GM18508 (cell line): ENCODE data around the gene NMNAT3.
A peak's percentile ranks its signal among the peaks of the same experiment; 100 is the strongest.

Source experiments
- ATAC-seq: cut with Tn5 transposase; IDR thresholded peaks from one replicate; pipeline ENCODE4 v1.9.1; 2021; ENCODE audit warnings: moderate number of reproducible peaks; ENCODE audit not compliant: insufficient read depth, unreplicated experiment

The NMNAT3 gene

DNA sequence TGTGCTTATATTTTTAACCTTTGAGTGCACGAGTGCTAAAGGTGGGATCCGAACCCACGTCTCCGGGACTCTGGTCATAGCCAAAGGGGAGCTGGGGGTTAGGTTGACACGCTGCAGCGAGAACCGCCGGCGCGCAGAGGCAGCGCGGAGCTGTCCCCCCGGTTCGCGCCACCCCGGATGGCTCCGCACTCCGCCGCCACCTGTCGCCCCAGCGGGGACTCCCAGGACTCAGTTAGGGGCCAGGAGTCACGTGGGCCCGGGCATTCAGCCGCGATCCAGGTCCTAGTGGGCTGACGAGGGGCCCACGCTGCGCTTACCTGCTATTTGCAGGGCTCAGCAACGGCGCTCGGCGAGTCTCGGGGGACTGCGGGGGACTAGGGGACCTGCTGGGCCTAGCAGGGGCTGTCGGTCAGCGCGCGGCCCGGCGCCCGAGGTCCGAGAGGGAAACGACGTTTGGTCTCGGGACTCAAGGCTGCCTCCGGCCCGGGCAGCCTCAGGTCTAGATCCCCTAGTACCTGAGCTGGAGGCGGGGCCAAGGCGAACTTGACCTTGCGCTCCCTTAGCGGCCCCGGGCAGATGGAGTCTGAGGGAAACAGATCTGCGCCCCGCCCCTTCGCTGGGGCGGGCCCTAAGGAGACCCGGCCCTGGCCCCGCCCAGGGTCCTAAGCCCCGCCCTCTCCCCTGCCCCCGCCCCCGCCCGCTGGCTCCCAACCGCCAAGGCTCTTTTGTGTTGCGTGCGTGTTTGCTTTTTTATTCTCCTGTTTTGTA, at the start of gene NMNAT3:
TSS of gene NMNAT3 (minus strand) at position 585 of the 768 bp plus-strand sequence. CDS start 50,248 bp downstream, outside the sequence.
- peak; percentile 74 for ATAC-seq

DNA sequence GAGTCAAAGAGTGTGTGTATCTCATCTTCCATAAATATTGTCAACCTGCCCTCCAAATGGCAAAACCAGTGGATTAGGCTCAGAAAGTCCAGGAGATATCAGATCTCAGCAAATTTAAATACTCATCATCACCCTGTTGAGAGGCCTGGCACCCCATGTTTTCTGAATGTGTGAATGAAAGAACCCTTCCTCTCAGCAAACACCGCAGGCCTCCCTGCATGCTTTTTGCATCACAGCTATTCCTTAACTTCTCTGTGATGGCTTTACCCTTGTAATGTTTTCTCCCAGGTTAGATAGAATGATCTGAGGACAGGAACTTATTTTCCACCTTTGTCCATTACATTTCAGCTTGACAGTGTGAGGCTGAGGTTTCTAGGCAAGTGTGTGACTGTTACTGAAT, 43.6 kb upstream of the NMNAT3 start:
- ATAC-seq: no peak

GRCh38 chr3:139718415-139718814, 40.6 kb upstream of the NMNAT3 start:
- ATAC-seq: no peak

DNA sequence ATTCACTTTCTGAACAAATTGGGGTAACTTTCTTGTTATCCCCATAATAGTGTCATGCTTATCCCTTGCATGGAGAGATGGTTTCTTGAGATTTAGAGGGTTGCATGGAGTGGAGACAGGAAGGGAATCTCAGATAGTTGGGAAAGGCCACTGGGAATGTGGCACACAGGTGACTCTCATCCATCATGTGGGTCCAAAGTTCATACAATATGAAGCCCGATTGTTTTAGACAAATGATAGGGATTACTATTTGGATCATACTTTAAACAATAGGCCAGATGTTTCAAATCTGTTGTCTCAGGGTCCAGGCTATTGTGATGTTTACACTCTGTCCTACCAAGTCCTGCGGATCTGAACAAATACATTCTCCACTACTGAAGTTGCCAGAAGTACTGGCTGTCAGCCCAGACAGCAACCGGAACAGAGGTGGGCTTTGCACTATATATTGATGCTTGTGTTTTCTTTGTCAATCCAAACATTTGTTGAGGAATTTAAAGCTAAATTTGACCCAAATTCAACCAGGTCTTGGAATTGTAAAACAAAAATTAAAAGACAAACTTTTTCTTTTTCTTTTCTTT, 39.2 kb upstream of the NMNAT3 start:
- no peak for ATAC-seq

- no peak for ATAC-seq
Observed at GRCh38 chr3:139715743-139716360, 38.1 kb upstream of the NMNAT3 start.

DNA sequence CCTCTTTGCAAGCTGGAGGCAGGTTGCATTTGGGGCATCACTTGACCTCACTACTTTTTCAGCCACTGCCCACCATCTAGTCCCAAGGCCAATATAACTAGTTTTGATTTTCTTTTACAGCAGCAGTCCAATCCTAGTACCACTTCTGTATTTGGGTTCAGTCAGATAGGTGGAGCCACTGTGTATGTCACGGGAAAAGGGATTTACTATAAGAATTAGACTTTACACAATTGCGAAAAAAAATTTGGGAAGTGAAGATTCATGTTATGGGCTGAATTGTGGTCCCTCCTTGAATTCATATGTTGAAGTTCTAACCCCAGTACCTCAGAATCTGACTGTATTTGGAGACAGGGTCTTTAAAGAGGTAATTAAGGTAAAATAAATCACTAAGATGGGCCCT, 37.4 kb upstream of the NMNAT3 start:
- ATAC-seq: no peak

DNA sequence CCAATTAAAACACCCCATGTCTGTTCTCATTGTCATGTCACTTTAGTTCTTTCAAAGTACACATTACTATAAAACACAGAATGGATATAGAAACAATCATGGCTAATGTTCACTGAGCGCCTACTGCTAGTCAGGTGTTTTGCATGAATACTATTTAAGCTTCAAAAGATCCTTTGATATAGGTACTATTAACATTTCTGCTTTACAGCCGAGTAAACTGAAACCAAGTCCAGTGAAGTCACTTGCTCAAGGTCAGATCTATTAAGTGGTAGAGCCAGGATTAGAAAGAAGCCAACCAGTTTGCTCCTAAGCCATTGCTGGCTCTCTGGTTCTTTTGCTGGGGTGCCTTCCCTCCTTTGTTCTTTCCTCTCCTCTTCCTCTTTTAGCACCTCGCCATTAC, 32.4 kb upstream of the NMNAT3 start:
- no peak for ATAC-seq

DNA sequence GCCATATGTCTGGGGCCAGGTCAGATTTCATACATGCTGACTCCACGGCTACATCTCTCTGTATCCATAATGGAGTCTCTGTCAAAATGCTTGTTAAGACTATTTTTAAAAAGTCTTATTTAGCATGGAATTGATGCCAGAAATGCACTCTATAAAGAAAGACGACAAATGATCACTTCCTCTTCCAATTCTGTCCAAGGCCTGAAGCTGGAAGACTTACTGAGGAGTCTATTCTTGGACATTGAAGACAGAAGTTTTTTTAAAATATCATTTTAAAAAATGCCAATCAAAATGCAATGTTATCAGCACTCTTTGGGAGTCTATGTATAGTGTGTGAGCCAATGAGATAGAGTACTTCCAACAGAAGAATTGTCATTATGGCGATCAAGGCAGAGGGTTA, 27.9 kb upstream of the NMNAT3 start:
- no peak for ATAC-seq

GRCh38 chr3:139696314-139696604, 18.5 kb upstream of the NMNAT3 start:
- ATAC-seq: no peak

- no peak for ATAC-seq
Observed at GRCh38 chr3:139695426-139696313, 17.9 kb upstream of the NMNAT3 start.

DNA sequence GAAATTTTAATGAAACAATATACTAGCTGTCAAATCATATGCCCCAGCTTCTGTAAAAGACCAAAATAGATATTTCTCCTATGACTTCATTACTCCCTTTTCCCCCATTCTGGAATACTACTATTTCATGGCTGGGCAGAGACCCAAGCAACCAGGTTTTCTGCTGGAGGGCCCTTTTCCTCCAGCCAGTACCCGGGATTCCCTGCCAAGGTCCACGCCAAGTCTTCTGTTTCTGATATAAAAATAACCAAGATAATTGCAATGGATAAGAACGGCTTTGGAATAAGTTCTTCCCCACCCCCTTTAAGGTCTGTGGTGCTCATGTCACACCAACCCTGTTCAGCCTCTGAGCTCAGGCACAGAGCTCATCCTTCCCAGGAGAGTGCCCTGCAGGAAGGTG, 17.2 kb upstream of the NMNAT3 start:
- ATAC-seq: no peak

GRCh38 chr3:139694542-139694941, 16.8 kb upstream of the NMNAT3 start:
- no peak for ATAC-seq

DNA sequence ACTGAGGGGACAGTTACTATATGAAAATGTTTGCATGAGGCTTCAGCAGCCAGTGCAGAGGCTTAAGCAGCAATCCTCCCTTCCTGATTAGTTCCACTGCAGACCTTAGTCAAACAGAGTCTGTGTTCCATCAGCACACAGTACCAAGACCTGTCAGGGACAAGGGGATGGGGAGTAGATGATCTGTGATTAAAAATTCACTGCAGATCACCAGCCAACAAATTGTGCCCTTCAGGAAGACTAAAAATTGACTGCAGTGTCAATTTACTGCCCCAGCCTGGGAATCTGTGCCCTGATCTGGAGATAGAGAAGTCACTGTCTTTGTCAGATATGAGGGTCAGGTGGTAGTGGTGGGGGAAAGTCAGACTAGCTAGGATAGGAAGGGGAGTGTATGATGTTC, 13.8 kb upstream of the NMNAT3 start:
- ATAC-seq: no peak

GRCh38 chr3:139689708-139690228, 12.0 kb upstream of the NMNAT3 start:
- no peak for ATAC-seq

DNA sequence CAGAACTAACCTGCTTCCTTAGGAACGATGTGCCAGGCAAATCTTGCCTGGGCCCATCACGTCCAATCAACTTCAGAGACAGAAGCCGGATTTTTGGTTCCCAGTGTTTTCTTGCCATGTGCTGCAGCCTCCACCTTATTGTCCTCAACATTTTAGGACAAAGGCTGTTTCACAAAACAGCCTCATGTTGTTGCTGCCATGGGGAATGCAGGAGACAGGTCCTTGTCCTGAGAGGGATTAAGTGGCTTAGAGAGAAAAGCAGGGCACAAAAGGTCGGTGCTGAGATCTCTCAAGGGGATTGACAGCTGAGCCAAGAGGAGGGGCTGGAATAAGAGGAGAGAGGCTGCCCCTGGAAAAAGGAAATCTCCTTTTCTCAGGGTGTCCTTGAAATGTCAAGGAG, 11.3 kb upstream of the NMNAT3 start:
- no peak for ATAC-seq

DNA sequence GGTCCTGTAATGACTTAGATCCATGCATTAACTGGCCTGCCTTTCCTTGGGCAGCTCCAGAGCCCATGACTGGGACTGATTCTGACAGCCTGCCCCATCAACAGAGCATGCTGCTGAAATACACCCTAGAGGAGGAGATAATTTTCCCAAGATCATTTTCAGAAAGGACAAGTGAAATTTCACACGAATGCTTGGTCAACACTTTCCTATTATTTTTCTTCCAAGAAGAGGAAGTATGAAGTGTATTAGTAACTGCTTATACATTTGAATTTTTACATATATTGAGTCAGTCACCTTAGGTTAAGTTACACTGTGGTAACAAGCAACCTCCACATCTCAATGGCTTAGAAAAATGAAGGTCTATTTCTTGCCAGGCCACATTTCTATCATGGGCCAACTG, 9.7 kb upstream of the NMNAT3 start:
- no peak for ATAC-seq

- no peak for ATAC-seq
Observed at GRCh38 chr3:139686624-139687023, 8.9 kb upstream of the NMNAT3 start.

DNA sequence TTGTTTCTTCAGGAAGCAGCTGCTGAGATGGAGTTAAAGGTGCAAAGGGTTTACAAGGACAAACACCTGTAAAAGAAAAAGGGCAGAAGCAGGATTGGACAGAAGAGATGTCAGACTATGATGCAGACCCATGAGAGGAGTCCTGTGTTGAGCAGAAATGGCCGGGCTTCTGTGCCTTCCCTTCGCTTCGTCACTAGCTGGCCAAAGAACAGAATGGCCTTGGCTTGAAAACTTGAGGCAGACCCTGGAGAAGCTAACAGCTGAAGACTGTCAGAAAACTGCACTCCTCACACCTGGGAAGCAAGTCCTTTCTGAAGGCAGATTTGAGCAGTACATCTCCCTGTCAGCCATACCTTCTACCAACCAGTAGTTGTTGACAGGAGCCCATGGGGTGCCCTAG, 8.4 kb upstream of the NMNAT3 start:
- no peak for ATAC-seq

DNA sequence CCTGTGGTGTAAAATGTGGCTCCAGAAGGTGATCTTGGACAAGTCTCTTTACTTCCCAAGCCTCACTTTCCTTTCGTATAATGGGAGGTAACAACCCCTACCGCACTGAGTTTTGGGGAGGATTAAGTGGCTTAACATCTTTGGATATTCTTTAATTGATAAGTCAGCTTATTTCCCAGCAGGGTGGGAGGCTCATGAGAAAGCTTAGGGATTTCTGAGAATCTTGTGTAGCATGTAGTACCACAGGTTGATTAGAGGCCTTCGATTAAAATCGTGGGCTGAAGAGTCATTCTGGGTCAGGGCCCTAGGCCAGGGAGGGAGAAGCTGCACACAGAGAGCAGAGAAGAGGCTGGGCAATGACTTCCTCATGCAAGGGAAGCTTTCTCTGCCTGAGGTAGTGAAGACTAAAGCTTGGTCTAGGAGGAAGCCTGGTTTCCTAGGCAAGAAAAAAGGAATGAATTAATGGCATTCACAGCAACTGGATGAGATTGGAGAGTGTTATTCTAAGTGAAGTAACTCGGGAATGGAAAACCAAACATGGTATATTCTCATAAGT, 1.5 kb upstream of the NMNAT3 start:
- ATAC-seq: no peak

- ATAC-seq: no peak
Observed at GRCh38 chr3:139676632-139677387, 962 bp downstream of the NMNAT3 start.
